SHP77 (cell line): Measurements from ENCODE around the gene RAD50.

Experiments used
- DNase-seq, 2 experiments: peaks; one replicate each; lab custom pipeline; 2025; lab: John Stamatoyannopoulos, UW

Gene RAD50

GRCh38 chr5:132661231-132662003 lies 104.6 kb downstream of the RAD50 start:
- DNase-seq = no peak

DNA sequence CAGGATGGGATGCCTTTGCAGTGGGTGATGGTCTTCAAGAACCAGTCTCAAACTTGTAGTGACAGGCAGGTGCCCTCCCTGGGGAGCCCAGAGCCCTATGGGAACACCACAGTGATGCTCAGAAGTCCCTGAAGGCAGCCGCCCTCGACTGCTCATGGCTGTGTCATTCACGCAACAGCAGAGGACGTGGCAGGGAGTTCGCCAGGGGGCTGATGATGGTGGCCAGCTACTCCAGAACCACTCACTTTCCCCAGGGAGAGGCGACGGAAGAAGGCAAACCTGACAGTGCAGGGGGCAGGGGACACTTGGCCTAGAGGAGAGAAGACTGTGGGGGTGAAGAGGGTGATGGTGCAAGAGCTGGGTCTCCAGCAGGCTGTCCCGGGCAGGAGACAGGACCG lies 105.2 kb downstream of the RAD50 start:
- DNase-seq = no peak

- no peak for DNase-seq
These were observed 106.4 kb downstream of the RAD50 start for GRCh38 chr5:132662925-132663770.

- no peak for DNase-seq
These were observed 107.3 kb downstream of the RAD50 start for GRCh38 chr5:132663771-132664695.

DNA sequence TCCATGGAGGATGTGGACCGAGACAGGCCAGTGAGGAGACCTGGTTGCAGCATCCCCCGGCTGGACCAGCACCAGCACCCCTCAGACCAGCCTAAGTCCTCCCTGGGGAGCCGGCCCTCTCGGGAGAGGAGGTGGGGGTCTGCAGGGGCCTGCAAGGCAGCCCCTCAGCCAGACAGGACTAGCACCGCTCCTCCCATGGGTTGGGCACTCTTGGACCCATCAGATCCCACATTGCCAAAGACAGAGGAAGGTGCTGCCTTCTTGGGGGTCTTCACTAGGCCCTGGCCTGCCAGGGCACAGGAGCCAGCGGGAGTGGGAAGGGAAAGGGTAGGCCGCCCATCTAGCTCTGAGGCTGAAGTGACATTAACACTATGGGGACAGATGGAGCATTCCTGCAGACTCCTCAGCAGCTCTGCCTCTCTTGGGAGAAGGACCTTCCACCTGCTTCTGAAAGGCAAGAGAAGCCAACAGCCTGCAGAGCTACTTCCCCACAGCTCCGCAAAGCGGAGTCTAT lies 108.0 kb downstream of the RAD50 start:
- DNase-seq = no peak

- DNase-seq = no peak
These were observed 108.8 kb downstream of the RAD50 start for GRCh38 chr5:132665574-132666080.

DNA sequence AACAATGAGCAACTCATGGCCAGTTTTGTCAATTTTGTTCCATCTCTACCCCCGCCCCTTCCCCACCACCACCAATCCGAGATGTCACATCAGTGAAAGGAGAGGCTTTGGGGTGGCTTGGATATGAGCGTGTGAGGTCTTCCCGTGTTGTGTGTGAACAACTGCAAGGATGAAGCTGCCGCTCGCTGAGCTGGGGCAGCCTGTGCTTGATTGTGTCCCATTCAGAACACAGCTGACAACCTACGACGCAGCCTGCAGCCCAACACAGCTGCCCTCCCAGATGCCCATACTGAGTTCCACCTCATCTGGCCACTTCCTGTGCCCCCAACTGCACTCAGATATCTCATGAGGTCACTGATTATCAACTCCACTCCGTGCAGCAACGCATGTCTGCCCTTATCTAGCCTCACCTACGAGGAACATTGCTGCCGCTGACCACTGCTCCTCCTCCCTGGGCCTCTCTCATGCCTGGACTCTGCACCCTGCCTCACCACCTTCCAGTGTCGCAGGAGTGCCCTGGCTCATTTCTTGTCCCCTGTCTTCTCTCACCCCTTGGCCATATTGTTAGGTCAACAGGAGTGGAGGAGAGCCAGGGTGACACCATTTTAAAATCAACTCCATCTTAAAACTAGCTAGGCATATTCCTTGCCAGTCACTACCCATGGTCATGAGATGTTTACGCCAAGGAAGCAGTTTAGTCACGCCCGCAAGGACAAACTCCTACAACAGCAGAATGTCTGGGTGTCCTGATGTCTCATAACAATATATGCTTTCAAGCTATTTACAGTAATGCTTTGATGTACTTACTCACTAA lies 109.7 kb downstream of the RAD50 start:
- no peak for DNase-seq

GRCh38 chr5:132667309-132667708 lies 110.5 kb downstream of the RAD50 start:
- DNase-seq = no peak

DNA sequence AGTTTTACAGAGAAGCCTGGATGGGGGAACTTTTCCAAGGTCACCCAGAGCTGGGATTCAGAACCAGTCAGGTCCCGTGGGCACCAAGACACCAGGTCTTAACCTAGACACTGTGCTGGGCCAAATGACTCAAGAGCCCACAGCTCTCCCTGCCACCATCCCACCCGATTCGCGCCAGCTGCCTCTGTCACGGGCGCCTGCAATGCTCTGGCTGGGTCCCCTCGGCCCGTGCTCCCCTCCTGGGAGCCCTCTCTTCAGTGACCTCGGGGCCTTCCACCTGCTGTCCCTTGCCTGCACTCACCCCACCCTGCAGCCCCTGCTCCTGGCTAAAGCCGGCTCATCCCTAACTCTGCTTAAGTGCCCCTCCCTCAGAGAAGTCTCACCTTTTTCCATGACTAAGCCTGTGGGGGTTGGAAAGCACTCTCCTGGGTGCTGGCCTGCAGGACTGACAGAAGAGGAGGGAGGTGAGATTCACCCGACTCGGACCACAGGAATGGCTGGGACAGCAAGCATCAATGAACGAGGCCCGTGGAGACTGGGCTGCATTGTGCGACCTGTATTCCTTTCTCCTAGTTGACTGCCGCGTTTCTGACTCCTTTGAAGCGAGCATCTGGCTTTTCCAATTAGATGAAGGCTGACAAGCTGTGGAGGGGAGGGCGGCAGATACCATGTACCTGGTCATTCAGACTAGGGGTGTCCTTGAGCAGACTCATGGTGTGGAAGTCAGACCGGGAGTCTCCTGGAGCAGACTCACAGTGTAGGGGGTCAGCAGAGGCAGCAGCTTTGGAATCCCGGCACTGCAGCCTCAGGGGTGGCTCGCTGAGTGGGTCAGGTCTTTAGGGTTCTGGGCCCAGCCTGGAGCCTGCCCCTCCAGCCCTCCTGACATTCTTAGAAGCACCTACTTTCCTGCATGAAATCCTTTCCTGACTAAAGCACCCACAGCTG lies 111.3 kb downstream of the RAD50 start:
- DNase-seq = no peak

GRCh38 chr5:132668706-132669454 lies 112.1 kb downstream of the RAD50 start:
- DNase-seq = no peak

- no peak for DNase-seq
These were observed 112.7 kb downstream of the RAD50 start for GRCh38 chr5:132669455-132669820.

- DNase-seq = no peak
These were observed 113.4 kb downstream of the RAD50 start for GRCh38 chr5:132669966-132670882.

- no peak for DNase-seq
These were observed 114.2 kb downstream of the RAD50 start for GRCh38 chr5:132671000-132671399.

- no peak for DNase-seq
These were observed 116.7 kb downstream of the RAD50 start for GRCh38 chr5:132673488-132673887.

DNA sequence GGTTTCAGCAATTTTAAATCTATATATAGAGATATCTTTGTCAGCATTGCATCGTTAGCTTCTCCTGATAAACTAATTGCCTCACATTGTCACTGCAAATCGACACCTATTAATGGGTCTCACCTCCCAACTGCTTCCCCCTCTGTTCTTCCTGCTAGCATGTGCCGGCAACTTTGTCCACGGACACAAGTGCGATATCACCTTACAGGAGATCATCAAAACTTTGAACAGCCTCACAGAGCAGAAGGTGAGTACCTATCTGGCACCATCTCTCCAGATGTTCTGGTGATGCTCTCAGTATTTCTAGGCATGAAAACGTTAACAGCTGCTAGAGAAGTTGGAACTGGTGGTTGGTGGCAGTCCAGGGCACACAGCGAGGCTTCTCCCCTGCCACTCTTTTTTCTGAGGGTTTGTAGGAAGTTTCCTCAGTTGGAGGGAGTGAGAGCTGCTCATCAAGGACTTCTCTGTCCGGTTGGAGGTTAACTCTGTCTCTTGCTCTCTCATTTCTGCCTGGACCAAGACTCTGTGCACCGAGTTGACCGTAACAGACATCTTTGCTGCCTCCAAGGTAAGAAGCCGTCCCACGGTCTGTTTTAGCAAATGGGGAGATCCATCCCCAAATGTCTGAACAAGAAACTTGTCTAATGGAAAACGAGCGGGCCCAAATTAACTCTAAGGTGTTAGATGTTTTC lies 117.3 kb downstream of the RAD50 start, which contains the start of gene IL4:
IL4 (plus strand) TSS at position 51 of the 692 bp plus-strand sequence; CDS start at position 113, 62 bp downstream.
- DNase-seq = no peak

DNA sequence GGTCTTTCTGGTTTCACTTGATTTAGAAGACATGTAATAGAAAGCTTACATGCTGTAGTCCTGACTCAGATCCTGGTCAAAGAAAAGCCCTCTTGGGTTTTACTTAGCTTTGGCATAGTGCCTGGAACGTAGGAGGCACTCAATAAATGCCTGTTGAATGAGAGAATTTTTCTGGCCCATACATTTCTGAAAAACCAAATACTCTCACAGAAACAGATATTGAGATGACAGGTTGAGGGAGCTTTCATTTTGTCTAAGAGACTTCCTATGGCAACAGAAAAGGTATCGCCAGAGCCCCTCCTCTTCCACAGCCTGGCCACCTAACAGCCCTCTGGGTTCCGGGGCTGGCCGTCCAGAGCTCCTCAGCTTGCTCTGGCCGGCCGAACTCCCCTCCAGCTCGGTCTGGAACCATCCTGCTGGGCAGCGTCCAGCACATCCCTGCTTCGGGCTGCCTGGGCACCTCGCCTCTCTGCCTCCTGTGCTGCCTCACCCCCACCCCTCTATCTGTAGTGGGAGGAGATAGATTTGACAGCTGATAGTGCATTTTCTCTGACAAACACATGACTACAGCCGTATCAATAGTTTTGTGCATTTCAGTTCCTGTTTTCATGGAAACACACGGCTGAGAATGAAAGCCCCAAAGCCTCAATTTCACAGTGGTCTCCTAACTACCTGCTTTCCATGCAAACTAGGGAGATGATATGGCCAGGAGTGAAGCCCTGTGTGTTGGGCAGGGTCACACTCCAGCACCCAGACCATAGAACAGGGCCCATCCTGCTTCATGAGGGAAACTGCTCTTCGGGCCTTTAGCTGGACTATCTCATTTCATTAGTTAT lies 118.1 kb downstream of the RAD50 start:
- DNase-seq = no peak
